SK-N-SH (cell line): ENCODE measurements around the gene MBNL1. TPM values are rescaled to one million over a fixed set of nuclear protein-coding genes. Genes with fewer than 3 reads are reported as not detected.

Source experiments
- CTCF ChIA-PET: fragments of 300-600, 350-600 bp; formaldehyde crosslinking; extraction: SDS; loops from one replicate; lab custom pipeline; 2021; lab: Yijun Ruan, JAX
- POLR2A ChIA-PET: fragments of 350-600 bp; sonication (Branson Sonifier 250); formaldehyde crosslinking; extraction: SDS; loops from one replicate; lab custom pipeline; 2020; ENCODE audit warnings: antibody characterized with exemption, inconsistent platforms; lab: Yijun Ruan, JAX
- DNase-seq: peaks from one replicate; pipeline ENCODE4 v3.0.0; 2012
- H2AFZ ChIP-seq: fragments of 200-600 bp; sonication (generic); 2 replicates; pipeline ENCODE4 v1.8.1; 2016; ENCODE audit warnings: antibody characterized with exemption, mild to moderate bottlenecking, low read depth
- H3F3A ChIP-seq: fragments of 200-600 bp; sonication (generic); replicated peaks from 2 replicates; pipeline ENCODE3; 2016; ENCODE audit warnings: antibody characterized with exemption, mild to moderate bottlenecking; ENCODE audit not compliant: insufficient read depth
- H3K27ac ChIP-seq, 2 experiments: fragments of 200-500 bp in 1 of 2; fragments of 200-600 bp in 1 of 2; sonication (Bioruptor generic) in 1 of 2; sonication (generic), shearing (Covaris generic) in 1 of 2; 2 replicates each; pipeline versions ENCODE4 v1.5.1 to v1.6.1; 2014 to 2016; ENCODE audit warnings: low read depth in 2 of 2, inconsistent platforms in 1 of 2, low read length in 1 of 2, mild to moderate bottlenecking in 1 of 2, mixed read lengths in 1 of 2
- H3K27me3 ChIP-seq: fragments of 200-600 bp; sonication (generic), shearing (Covaris generic); 2 replicates; pipeline ENCODE4 v1.6.1; 2016; ENCODE audit warnings: mixed run types; ENCODE audit not compliant: insufficient read depth
- H3K36me3 ChIP-seq, 2 experiments: fragments of 200-500 bp in 1 of 2; fragments of 200-600 bp in 1 of 2; sonication (Bioruptor generic) in 1 of 2; sonication (generic) in 1 of 2; replicated peaks in 1 of 2; 2 replicates each; pipeline versions ENCODE3 to v1.5.1; 2014 to 2016; ENCODE audit warnings: low read length in 1 of 2, mild to moderate bottlenecking in 1 of 2; ENCODE audit not compliant: insufficient read depth in 2 of 2, control insufficient read depth in 1 of 2
- H3K4me1 ChIP-seq, 2 experiments: fragments of 200-500 bp in 1 of 2; fragments of 200-600 bp in 1 of 2; sonication (Bioruptor generic) in 1 of 2; sonication (generic), shearing (Covaris generic) in 1 of 2; 2 replicates each; pipeline versions ENCODE4 v1.5.1 to v1.6.1; 2014 to 2016; ENCODE audit warnings: low read depth in 1 of 2, low read length in 1 of 2, mixed run types in 1 of 2; ENCODE audit not compliant: insufficient read depth in 2 of 2, control insufficient read depth in 1 of 2
- H3K4me2 ChIP-seq: fragments of 200-600 bp; sonication (generic), shearing (Covaris generic); 2 replicates; pipeline ENCODE4 v1.6.1; 2017; ENCODE audit warnings: mixed run types
- H3K4me3 ChIP-seq, 2 experiments: fragments of 200-500 bp in 1 of 2; fragments of 200-600 bp in 1 of 2; sonication (Bioruptor generic) in 1 of 2; sonication (generic), shearing (Covaris generic) in 1 of 2; 2 replicates each; pipeline versions ENCODE4 v1.5.1 to v1.8.1; 2014 to 2016; ENCODE audit warnings: low read depth in 2 of 2, inconsistent platforms in 1 of 2, low read length in 1 of 2, mild to moderate bottlenecking in 1 of 2, mixed read lengths in 1 of 2, moderate library complexity in 1 of 2
- H3K79me2 ChIP-seq: fragments of 200-600 bp; sonication (generic); 2 replicates; pipeline ENCODE4 v1.8.1; 2017; ENCODE audit warnings: mild to moderate bottlenecking; ENCODE audit not compliant: insufficient read depth
- H3K9ac ChIP-seq: fragments of 200-600 bp; sonication (generic); 2 replicates; pipeline ENCODE4 v1.6.1; 2017; ENCODE audit warnings: mixed run types
- H3K9me2 ChIP-seq: fragments of 200-600 bp; sonication (generic); 2 replicates; pipeline ENCODE4 v1.6.1; 2017; ENCODE audit warnings: mixed run types
- H3K9me3 ChIP-seq: fragments of 200-600 bp; sonication (generic); 2 replicates; pipeline ENCODE4 v1.6.1; 2017; ENCODE audit warnings: mixed run types, mild to moderate bottlenecking, moderate library complexity
- H4K20me1 ChIP-seq: fragments of 200-600 bp; sonication (generic); 2 replicates; pipeline ENCODE4 v1.6.1; 2017; ENCODE audit warnings: mild to moderate bottlenecking, mixed run types; ENCODE audit not compliant: insufficient read depth
- CHD2 ChIP-seq: fragments of 150-350 bp; IDR thresholded peaks from 2 replicates; pipeline ENCODE4 v1.6.1; 2018; ENCODE audit warnings: low read length; ENCODE audit not compliant: partially characterized antibody
- ELF1 ChIP-seq: IDR thresholded peaks from 2 replicates; pipeline ENCODE4 v1.4.0; 2012
- EZH2phosphoT487 ChIP-seq: fragments of 200-600 bp; sonication (generic); IDR thresholded peaks from 2 replicates; pipeline ENCODE4 v1.6.1; 2017; ENCODE audit warnings: low read depth, mixed run types, mild to moderate bottlenecking, antibody characterized with exemption, moderate library complexity, borderline replicate concordance
- FOXJ3 ChIP-seq: sonication (generic); formaldehyde crosslinking; IDR thresholded peaks from 2 replicates; pipeline ENCODE4 v1.5.1; 2020; ENCODE audit warnings: mild to moderate bottlenecking, missing genetic modification reagents
- FOXM1 ChIP-seq: IDR thresholded peaks from 2 replicates; pipeline ENCODE4 v1.4.0; 2012; ENCODE audit warnings: low read depth, mild to moderate bottlenecking
- GABPA ChIP-seq: IDR thresholded peaks from 2 replicates; pipeline ENCODE4 v1.4.0; 2012; ENCODE audit warnings: low read depth, mild to moderate bottlenecking
- GATA2 ChIP-seq: sonication (generic); formaldehyde crosslinking; IDR thresholded peaks from 2 replicates; pipeline ENCODE4 v1.5.0; 2020; ENCODE audit warnings: mild to moderate bottlenecking, missing genetic modification reagents
- IRF3 ChIP-seq: fragments of 150-350 bp; IDR thresholded peaks from 2 replicates; pipeline ENCODE4 v1.6.1; 2016; ENCODE audit warnings: mild to moderate bottlenecking, low read depth, low read length
- JUND ChIP-seq: IDR thresholded peaks from 2 replicates; pipeline ENCODE4 v1.4.0; 2012
- MEF2A ChIP-seq: IDR thresholded peaks from 2 replicates; pipeline ENCODE4 v1.4.0; 2012; ENCODE audit warnings: low read depth, borderline replicate concordance
- NRF1 ChIP-seq: IDR thresholded peaks from 2 replicates; pipeline ENCODE4 v1.6.1; 2012; ENCODE audit warnings: low read depth, mild to moderate bottlenecking, low read length
- POLR2AphosphoS5 ChIP-seq: IDR thresholded peaks from 2 replicates; pipeline ENCODE4 v1.6.1; 2012; ENCODE audit warnings: low read depth, low read length
- RAD21 ChIP-seq: IDR thresholded peaks from 2 replicates; pipeline ENCODE4 v1.6.1; 2012; ENCODE audit warnings: mild to moderate bottlenecking, low read length
- RCOR1 ChIP-seq: fragments of 150-350 bp; IDR thresholded peaks from 2 replicates; pipeline ENCODE4 v1.6.1; 2017; ENCODE audit warnings: antibody characterized with exemption, low read length
- REST ChIP-seq: IDR thresholded peaks from 2 replicates; pipeline ENCODE4 v1.6.1; 2012; ENCODE audit warnings: mild to moderate bottlenecking, low read depth, low read length, moderate library complexity
- RFX5 ChIP-seq: IDR thresholded peaks from 2 replicates; pipeline ENCODE4 v1.6.1; 2012; ENCODE audit warnings: mild to moderate bottlenecking, improper control_type of control experiment, low read length
- RXRA ChIP-seq: IDR thresholded peaks from 2 replicates; pipeline ENCODE4 v1.4.0; 2012; ENCODE audit warnings: low read depth, mild to moderate bottlenecking, borderline replicate concordance
- TEAD4 ChIP-seq: IDR thresholded peaks from 2 replicates; pipeline ENCODE4 v1.4.0; 2012; ENCODE audit warnings: mild to moderate bottlenecking, borderline replicate concordance; ENCODE audit not compliant: insufficient read depth
- USF2 ChIP-seq: fragments of 150-350 bp; IDR thresholded peaks from 2 replicates; pipeline ENCODE4 v1.6.1; 2017; ENCODE audit warnings: antibody characterized with exemption, low read length, low read depth, borderline replicate concordance
- WGBS: methylation state at CpG from one replicate; pipeline ENCODE4 v1.1.6; 2017; ENCODE audit warnings: low lambda C conversion rate; 5-methylcytosine and 5-hydroxymethylcytosine counted together
- polyA plus RNA-seq, 3 experiments: library from polyadenylated mRNA; depleted of rRNA; stranded (reverse); fragments of >200 nt; gene quantifications; 2 replicates each; pipeline ENCODE4 v1.2.3, GENCODE V29; 2012
- TF ChIP-seq, protein P1 (sequence below): IDR thresholded peaks from 2 replicates; pipeline ENCODE4; 2012
- TF ChIP-seq, protein P2 (sequence below): fragments of 200-600 bp; sonication (generic); IDR thresholded peaks from 2 replicates; pipeline ENCODE4 v1.6.1; 2017; ENCODE audit warnings: antibody characterized with exemption, mild to moderate bottlenecking, moderate library complexity
- TF ChIP-seq, protein P3 (sequence below): IDR thresholded peaks from 2 replicates; pipeline ENCODE4 v1.4.0; 2012; ENCODE audit warnings: low read depth, borderline replicate concordance

MBNL1 gene
- polyA plus RNA-seq, 1 of the 3 experiments (the other 2 are of a cell fraction) = 44.3 TPM

- TF ChIP-seq, protein P1, sequence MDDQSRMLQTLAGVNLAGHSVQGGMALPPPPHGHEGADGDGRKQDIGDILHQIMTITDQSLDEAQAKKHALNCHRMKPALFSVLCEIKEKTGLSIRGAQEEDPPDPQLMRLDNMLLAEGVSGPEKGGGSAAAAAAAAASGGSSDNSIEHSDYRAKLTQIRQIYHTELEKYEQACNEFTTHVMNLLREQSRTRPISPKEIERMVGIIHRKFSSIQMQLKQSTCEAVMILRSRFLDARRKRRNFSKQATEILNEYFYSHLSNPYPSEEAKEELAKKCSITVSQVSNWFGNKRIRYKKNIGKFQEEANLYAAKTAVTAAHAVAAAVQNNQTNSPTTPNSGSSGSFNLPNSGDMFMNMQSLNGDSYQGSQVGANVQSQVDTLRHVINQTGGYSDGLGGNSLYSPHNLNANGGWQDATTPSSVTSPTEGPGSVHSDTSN = no peak
- TF ChIP-seq JUND (no peak), USF2 (no peak), NRF1 (no peak), POLR2AphosphoS5 (no peak), EZH2phosphoT487 (no peak), MEF2A (no peak), GABPA (no peak)
These were observed 211.7 kb downstream of the MBNL1 start (continued) for GRCh38 chr3:152480282-152480953.

- H3K36me3 ChIP-seq = no peaks in the 10 kb centered on the region
- no peaks in the 10 kb centered on the region for H3F3A ChIP-seq
- no peak overlapping the region for H3K4me3 ChIP-seq
- H3K4me2 ChIP-seq = no peak overlapping the region
- DNase-seq = no peak
- ChIA-PET POLR2A (no interaction called here), CTCF (no interaction called here)
- H3K9ac ChIP-seq = no peak overlapping the region
- 21% methylated on average over 1 of the region's 1 CpG for WGBS
- H3K27ac ChIP-seq = no peak overlapping the region
- no peaks in the 10 kb centered on the region for H4K20me1 ChIP-seq
- no peaks in the 10 kb centered on the region for H3K27me3 ChIP-seq
- H3K9me3 ChIP-seq = 0 out of 2 replicates have a peak, but pooled peaks cover 6% of the 10 kb centered on the region
- H2AFZ ChIP-seq = no peak overlapping the region
- H3K9me2 ChIP-seq = no peaks in the 10 kb centered on the region
- H3K4me1 ChIP-seq = no peaks in the 10 kb centered on the region
- H3K79me2 ChIP-seq = no peaks in the 10 kb centered on the region
- TF ChIP-seq, protein P2, sequence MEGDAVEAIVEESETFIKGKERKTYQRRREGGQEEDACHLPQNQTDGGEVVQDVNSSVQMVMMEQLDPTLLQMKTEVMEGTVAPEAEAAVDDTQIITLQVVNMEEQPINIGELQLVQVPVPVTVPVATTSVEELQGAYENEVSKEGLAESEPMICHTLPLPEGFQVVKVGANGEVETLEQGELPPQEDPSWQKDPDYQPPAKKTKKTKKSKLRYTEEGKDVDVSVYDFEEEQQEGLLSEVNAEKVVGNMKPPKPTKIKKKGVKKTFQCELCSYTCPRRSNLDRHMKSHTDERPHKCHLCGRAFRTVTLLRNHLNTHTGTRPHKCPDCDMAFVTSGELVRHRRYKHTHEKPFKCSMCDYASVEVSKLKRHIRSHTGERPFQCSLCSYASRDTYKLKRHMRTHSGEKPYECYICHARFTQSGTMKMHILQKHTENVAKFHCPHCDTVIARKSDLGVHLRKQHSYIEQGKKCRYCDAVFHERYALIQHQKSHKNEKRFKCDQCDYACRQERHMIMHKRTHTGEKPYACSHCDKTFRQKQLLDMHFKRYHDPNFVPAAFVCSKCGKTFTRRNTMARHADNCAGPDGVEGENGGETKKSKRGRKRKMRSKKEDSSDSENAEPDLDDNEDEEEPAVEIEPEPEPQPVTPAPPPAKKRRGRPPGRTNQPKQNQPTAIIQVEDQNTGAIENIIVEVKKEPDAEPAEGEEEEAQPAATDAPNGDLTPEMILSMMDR = no peak
- TF ChIP-seq GATA2 (no peak), RXRA (no peak), ELF1 (no peak), FOXM1 (no peak), CHD2 (no peak), RCOR1 (no peak), REST (no peak), FOXJ3 (CRISPR knock-in tag) (no peak), RAD21 (no peak), TEAD4 (no peak), EZH2phosphoT487 (no peak), RFX5 (no peak), IRF3 (no peak)
- TF ChIP-seq, protein P3, sequence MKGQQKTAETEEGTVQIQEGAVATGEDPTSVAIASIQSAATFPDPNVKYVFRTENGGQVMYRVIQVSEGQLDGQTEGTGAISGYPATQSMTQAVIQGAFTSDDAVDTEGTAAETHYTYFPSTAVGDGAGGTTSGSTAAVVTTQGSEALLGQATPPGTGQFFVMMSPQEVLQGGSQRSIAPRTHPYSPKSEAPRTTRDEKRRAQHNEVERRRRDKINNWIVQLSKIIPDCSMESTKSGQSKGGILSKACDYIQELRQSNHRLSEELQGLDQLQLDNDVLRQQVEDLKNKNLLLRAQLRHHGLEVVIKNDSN = no peak
These were observed 217.6 kb downstream of the MBNL1 start for GRCh38 chr3:152486364-152486763.
